Thyroid gland (tissue), 4 donors: ENCODE data around the gene RPUSD1. TPM values are rescaled to one million over a fixed set of nuclear protein-coding genes. Genes with fewer than 3 reads are reported as not detected.

Source experiments
- DNase-seq, 2 donors: peaks; one replicate each; pipeline ENCODE4 v3.0.0-alpha.2; 2019
- H3K27ac ChIP-seq, 3 donors: fragments of 200-600 bp; sonication (generic); 1 replicate in 2 of 3; 2 replicates in 1 of 3; pipeline ENCODE4 v1.5.1; 2016 to 2019; ENCODE audit warnings: mild to moderate bottlenecking in 1 of 3, moderate library complexity in 1 of 3
- H3K27me3 ChIP-seq: fragments of 200-600 bp; sonication (generic); one replicate; pipeline ENCODE4 v1.5.1; 2019
- H3K36me3 ChIP-seq, 2 donors: fragments of 200-600 bp; sonication (generic); one replicate each; pipeline ENCODE4 v1.5.1; 2016 to 2019
- H3K4me1 ChIP-seq, 2 donors: fragments of 200-600 bp; sonication (generic); one replicate each; pipeline ENCODE4 v1.5.1; 2017 to 2019
- H3K4me3 ChIP-seq, 3 donors: fragments of 200-600 bp; sonication (generic); replicated peaks in 1 of 3; 1 replicate in 2 of 3; 2 replicates in 1 of 3; pipeline ENCODE4 v1.5.1; 2016; ENCODE audit warnings: mild to moderate bottlenecking in 1 of 3
- H3K9me3 ChIP-seq: fragments of 200-600 bp; sonication (generic); one replicate; pipeline ENCODE4 v1.5.1; 2017
- CTCF ChIP-seq, 6 experiments: fragments of 200-600 bp in 3 of 6; fragments of 450-650 bp in 3 of 6; sonication (generic) in 3 of 6; IDR thresholded peaks; one replicate each; pipeline ENCODE4 v1.5.1; 2016 to 2019; ENCODE audit warnings: antibody characterized with exemption in 6 of 6, mild to moderate bottlenecking in 2 of 6, inconsistent platforms in 1 of 6, moderate library complexity in 1 of 6
- POLR2A ChIP-seq, 2 donors: fragments of 450-650 bp; IDR thresholded peaks; one replicate each; pipeline ENCODE4 v1.6.1; 2017; ENCODE audit warnings: antibody characterized with exemption in 2 of 2, mild to moderate bottlenecking in 2 of 2, moderate library complexity in 1 of 2
- WGBS, 2 donors: methylation state at CpG; one replicate each; pipeline ENCODE4 v1.1.5; 2017; 5-methylcytosine and 5-hydroxymethylcytosine counted together
- intact Hi-C: fragments of 100-400 bp; cut with DNase I; formaldehyde crosslinking; loops from one replicate; pipeline ENCODE4 v1.15.1; 2023
- total RNA-seq, 4 donors: library from RNA; depleted of rRNA; stranded (reverse); fragments of >200 nt; gene quantifications; one replicate each; pipeline ENCODE4 v1.2.3, GENCODE V29; 2016

The RPUSD1 gene
- total RNA-seq, 4 donors from 2014 or later, result 14.1 to 27.9 (median 20.8) TPM

GRCh38 chr16:818592-818991 is 30.4 kb upstream of the RPUSD1 start:
- H3K27ac ChIP-seq, result no peak overlapping the region
- WGBS, 2 donors, result 78 to 79% methylated on average over 2 of the region's 2 CpGs
- H3K9me3 ChIP-seq, result no peaks in the 10 kb centered on the region
- DNase-seq, result no peak
- TF ChIP-seq POLR2A (IDR thresholded peaks at IDR 0.05) (no peak), CTCF (IDR thresholded peaks at IDR 0.05) (no peak)
- H3K27me3 ChIP-seq, result peaks cover 10% of the 10 kb centered on the region
- no peak overlapping the region for H3K4me3 ChIP-seq
- intact Hi-C loops, result no loop called here
- H3K4me1 ChIP-seq, result peaks cover 0 to 4% of the 10 kb centered on the region in 2 donors
- H3K36me3 ChIP-seq, result no peaks in the 10 kb centered on the region

- Histone ChIP-seq H3K36me3 (no peaks in the 10 kb centered on the region), H3K27me3 (peaks cover 12% of the 10 kb centered on the region), H3K9me3 (no peaks in the 10 kb centered on the region), H3K4me1 (peaks cover 0 to 9% of the 10 kb centered on the region in 2 donors), H3K4me3 (no peak overlapping the region), H3K27ac (no peak overlapping the region)
- intact Hi-C loops, result no loop called here
- WGBS, 2 donors, result 77 to 80% methylated on average over 8 of the region's 8 CpGs
- TF ChIP-seq POLR2A (IDR thresholded peaks at IDR 0.05) (no peak), CTCF (IDR thresholded peaks at IDR 0.05) (no peak)
- DNase-seq, result no peak
These were observed 30.0 kb upstream of the RPUSD1 start for GRCh38 chr16:818132-818531.

- TF ChIP-seq CTCF (IDR thresholded peaks at IDR 0.05), result no peak
- peaks cover 13% of the 10 kb centered on the region for H3K27me3 ChIP-seq
- no peak overlapping the region for H3K4me3 ChIP-seq
- intact Hi-C loops, result no loop called here
- no peaks in the 10 kb centered on the region for H3K36me3 ChIP-seq
- H3K9me3 ChIP-seq, result no peaks in the 10 kb centered on the region
- DNase-seq, result no peak
- WGBS, 2 donors, result 62 to 73% methylated on average over 60 to 68 of the region's 71 CpGs
- H3K4me1 ChIP-seq, result peaks cover 0 to 10% of the 10 kb centered on the region in 2 donors
- H3K27ac ChIP-seq, result no peak overlapping the region
These were observed 29.1 kb upstream of the RPUSD1 start for GRCh38 chr16:817001-817906.

- WGBS, 2 donors, result 88 to 93% methylated on average over 14 to 15 of the region's 15 CpGs
- Histone ChIP-seq H3K36me3 (no peaks in the 10 kb centered on the region), H3K4me3 (no peak overlapping the region), H3K27me3 (peaks cover 13% of the 10 kb centered on the region), H3K9me3 (no peaks in the 10 kb centered on the region), H3K27ac (no peak overlapping the region), H3K4me1 (peaks cover 0 to 10% of the 10 kb centered on the region in 2 donors)
- DNase-seq, result no peak
- TF ChIP-seq CTCF (IDR thresholded peaks at IDR 0.05) (no peak), POLR2A (IDR thresholded peaks at IDR 0.05) (no peak)
- intact Hi-C loops, result no loop called here
These were observed 27.7 kb upstream of the RPUSD1 start for GRCh38 chr16:815861-816260.

- Histone ChIP-seq H3K9me3 (no peaks in the 10 kb centered on the region), H3K36me3 (no peaks in the 10 kb centered on the region), H3K27ac (no peak overlapping the region), H3K27me3 (peaks cover 13% of the 10 kb centered on the region), H3K4me1 (peaks cover 0 to 10% of the 10 kb centered on the region in 2 donors), H3K4me3 (no peak overlapping the region)
- TF ChIP-seq POLR2A (IDR thresholded peaks at IDR 0.05) (no peak), CTCF (IDR thresholded peaks at IDR 0.05) (no peak)
- WGBS, 2 donors, result 78 to 83% methylated on average over 9 of the region's 9 CpGs
- no peak for DNase-seq
- intact Hi-C loops, result loop anchor here (5.0 kb wide), 1 partner anchor 242 kb away; no protein-coding TSS in a partner anchor
These were observed 26.8 kb upstream of the RPUSD1 start for GRCh38 chr16:814974-815373.
